ENCODE measurements around the gene SLC6A19.

Gene SLC6A19

GRCh38 chr5:1270933-1271914 lies 69.8 kb downstream of the SLC6A19 start:
- DNase-seq: no peak

- DNase-seq: no peak
These were observed 70.8 kb downstream of the SLC6A19 start for GRCh38 chr5:1272201-1272600.

GRCh38 chr5:1273745-1274144 lies 72.3 kb downstream of the SLC6A19 start:
- DNase-seq: no peak

GRCh38 chr5:1274471-1274870 lies 73.1 kb downstream of the SLC6A19 start:
- DNase-seq: no peak
